Measurements from ENCODE around the gene ZNF185.
"Not testable (repeated sequence)": the region's sequence is repeated elsewhere in the genome, so short reads cannot be mapped to it uniquely, and the experiment has no call there.

The ZNF185 gene

DNA sequence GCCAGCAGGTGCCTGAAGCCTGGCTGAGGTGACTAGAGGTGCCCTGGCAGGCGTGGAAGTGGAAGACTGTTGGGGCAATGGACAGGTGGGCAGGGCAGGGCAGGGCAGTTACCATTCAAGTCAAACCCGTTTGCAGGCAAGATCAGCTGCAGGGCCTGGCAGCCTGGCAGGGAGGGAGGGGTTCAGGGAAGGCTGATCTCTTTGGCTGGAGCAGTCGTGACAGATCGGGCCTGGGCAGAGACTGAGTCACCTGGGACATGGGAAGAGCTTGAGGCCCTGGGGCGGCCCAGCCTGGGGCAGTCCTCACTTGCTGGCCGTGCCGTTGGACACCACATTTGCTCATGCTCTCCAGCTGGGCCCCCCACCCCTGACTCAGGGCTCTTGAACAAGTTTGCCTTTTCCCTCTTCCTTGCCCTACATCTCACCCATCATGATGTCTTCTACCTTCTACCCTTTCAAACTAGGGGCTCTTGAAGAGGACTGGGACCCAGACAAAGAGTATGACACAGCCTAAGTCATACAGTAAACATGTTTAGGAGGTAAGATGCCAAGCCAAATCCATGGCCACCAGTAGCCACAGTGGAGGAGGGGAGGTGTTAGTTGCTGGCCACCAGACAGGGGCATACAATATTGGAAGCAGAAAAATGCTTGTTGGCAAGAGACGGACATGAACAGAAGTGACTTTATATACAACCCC lies 2.0 kb upstream of the ZNF185 start:
- no peak for DNase-seq

DNA sequence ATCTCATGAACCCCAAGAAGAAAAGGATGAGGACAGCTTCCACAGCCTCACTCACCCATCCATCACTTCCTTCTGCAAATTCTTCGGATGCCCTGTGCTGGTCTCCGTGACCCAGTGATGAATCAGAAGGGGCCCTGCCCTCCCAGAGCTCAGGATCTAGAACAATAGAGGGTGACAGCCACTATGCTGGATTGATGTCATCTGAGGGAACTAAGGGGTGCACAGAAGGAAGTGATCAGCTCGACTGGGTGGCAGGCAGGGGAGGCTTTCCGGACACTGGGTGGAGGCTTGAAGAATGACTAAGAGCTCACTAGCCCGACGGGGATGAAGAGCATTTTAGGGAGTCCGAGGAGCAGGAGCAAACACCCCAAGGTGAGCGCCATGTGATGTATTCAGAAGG lies 1.4 kb upstream of the ZNF185 start:
- DNase-seq = no peak

DNA sequence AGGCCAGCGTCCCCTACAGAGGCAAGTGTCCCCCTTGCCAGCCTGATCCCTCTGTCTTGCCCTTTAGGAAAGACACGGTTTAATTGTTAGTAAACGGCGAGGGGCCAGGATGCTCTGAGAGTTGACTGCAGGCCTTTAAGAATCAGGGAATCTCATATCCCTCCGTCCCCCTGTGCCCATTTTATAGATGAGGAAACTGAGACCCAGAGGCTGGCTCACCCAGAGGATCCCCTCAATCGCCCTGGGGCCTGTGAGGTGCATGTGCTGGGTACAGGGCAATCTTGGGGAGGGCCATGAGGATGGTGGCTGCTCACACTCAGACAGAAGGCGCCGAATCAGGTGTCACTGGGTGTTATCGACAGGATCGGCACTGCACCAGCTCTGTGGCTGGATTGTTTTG lies 575 bp downstream of the ZNF185 start:
- DNase-seq = no peak

DNA sequence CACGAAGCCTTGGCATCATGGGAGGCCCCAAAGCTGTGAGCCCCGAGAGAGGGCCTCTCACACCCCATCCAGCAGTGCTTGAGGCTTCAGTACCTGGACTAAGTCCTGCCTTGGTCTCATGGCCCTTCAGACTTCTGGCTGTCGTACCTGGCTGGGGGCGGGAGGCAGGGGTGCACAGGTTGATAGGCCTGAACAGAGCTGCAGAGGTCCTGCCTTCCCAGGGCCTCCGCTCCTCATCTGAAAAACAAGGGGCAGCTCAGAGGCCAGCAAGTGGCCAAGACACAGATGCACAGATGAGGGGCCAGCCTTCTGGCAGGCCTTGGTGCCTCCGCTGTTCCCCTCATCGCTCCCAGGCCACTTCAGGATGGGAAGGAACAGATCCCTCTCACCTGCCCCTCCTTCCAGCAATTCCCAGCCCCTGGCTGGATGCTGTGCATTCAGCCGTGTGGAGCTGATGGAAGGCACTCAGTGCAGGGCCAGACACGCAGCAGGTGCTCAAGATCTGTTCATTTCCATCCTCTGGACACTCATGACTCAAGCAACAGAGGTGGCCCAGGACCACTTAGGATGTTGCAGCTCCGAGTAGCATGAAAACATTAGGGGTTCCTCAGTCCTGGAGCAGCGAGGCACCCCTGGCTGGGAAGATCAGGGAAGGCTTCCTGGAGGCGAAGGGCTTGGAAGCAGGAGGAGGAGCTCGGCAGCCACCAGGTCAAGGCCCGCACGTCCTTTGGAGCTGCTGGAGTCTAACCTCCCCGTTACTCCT lies 1.4 kb downstream of the ZNF185 start:
- DNase-seq = no peak

DNA sequence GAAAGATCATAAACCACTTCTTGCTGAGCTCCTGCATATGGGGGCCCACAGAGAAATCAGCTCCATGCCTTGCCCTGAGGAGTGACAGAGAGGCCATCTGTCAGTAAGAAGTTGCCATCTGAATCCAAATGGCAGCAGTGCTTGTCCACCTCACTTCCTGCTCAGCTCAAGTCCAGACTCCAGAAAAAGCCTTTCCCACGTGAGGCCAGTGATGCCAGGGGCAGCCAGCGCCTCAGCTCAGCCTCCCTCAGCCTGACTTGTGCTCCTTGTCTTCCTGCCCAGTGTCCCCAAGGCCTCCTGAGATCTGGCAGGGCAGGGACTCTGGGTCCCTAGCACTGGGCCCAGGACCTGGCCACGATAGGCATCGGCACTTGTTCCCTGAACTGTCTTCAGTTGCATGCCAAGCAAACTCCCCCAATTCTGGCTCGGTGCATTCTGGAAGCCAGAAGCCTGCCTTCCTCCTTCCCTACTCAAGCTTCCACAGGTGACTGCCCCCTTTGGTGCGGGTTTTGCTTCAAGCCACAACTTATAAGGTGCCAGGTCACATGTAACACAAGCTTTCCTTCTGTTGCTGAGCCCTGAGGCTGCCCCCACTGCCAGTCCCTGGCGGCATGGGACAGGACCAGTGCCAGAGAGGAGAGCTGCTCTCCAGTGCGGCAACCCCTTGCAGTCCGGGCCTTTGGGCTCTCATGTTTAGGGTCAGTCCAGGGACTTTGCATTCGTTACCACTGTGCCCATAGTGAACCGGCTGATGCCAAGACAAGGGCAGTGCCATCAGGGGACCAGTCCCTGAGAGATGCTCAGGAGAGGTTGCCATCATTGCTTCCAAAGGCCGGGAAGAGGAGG lies 2.2 kb downstream of the ZNF185 start:
- DNase-seq = no peak

DNA sequence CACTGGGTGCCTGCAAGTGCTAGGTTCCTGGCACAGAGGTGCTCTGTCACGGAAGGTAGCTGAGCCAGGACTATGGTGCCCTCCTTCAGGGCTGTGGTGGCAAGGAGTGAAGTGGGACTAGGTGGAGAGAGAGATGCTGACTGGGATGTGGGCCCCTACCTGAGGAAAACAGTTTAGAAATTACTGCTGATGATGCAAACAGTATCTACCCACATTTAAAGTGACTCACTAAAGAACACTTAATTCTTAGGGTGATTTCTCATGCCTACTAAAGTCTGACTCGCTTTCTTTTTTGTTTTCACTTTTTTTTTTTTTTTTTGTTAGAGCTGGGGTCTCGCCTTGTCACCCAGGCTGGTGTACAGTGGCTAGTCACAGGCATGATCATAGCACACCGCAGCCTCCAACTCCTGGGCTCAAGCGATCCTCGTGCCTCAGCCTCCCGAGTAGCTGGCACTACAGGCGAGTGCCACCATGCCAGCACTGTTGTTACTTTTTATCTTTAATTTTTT lies 3.1 kb downstream of the ZNF185 start:
- no peak for DNase-seq

DNA sequence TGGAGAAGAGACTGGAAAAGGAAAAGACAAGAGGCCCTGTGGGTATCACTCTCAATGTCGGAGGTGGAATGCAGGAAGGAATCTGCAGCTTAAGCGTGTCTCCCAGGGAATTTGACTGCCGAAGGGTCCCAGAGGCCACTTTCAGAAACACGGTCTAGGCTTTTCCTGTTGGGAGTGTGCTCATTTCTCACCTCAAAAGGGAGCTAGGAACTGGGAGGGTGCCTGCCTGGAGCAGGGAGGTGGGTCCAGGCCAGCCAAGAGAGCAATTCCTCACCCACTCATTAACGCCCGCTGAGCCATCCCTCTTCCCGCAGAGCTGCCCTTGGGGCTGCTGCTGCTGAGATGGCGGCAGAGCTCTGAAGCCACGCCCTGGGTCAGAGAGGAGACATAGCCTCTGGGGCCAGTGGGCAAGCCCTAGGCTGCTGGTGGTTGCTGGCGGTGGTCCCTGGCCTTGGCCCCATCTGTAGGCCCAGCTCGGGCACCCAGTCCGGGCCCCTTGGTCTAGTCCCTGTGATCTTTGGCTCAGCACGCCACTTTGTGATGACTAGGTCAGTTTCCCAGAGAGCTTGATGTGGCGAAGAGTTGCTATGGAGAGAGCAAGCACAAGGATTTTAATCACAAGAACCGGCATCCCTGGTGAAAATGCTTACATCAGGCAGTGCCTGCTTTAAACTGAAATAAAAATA lies 4.1 kb downstream of the ZNF185 start:
- DNase-seq = no peak

DNA sequence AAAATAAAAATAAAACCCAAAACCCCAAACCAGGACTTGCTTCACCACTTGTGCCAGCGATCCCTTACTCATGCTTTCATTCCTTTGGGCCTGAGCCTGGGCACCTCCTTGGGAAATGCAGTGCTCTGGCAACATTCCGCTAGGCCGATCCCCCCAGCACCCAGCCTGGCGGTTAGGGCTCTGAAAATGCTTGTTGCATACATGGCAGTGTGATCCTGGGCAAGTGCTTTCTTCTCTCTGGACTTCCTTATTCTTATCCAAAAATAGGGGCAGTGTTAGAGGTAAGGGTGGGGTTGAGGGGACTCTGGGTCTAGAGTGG lies 4.6 kb downstream of the ZNF185 start:
- DNase-seq = no peak

DNA sequence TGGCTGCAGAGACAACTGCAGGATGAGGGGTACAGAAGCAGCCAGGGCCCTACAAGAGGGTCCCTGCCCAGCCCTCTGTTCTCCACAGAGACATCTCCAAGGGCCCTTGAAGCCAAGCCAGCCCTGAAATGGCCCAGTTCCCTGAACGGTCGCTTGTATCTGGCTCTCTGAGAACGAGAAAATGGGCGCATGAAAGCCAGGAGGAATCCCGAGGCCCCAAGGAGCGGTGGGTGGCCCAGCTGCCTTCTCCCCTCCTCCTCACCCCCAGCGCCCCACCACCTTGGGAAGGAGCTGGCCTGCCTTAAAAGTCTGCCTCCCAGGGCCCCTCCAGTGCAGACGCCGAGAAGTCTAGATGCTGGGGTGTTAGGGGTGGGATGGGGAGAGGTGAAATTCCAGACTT lies 5.7 kb downstream of the ZNF185 start:
- DNase-seq = no peak

DNA sequence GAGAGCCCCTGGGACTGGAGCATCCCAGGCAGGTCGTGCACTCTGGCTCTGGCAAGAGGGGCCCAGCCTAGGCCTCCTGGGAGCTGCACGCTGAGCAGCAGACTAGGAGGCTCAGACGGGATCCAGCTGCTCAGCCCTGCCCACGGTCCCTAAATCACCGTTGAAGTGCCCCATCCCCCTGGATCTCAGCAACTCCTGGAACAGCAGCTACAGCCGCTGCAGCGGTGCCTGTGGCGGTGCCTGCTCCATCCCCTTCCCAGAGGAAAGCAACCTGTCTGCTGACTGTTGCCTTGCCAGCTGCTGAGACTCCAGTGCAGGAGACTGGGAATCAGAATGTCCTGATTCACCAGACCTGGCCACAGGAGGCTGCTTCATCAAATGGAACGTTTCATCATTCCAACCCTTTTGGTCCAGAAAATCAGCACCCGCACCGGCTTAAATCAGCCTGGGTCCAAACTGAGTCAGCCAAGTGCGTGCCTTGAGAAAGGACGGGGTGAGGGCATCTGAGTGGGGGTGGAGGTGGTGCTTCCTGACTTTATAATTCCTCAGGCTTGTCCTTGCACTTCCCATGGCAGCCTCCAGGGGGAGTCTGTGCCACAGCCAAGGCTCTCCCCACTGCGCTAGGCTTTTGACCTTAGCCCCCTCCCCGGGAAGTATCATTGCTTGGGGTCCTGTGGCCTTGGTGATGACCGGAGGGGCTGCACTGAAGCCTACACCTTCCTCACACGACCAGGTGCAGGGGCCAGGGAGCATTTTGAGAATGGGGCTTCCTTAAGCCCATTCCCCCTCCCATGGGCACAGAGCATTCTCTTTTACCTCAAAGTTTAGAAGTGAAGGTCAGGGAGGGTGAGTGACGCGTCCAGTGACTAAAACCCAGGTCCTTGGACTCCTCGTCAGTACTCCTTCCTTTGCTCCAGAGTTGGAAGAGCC lies 6.5 kb downstream of the ZNF185 start:
- DNase-seq = peak; percentile 10

DNA sequence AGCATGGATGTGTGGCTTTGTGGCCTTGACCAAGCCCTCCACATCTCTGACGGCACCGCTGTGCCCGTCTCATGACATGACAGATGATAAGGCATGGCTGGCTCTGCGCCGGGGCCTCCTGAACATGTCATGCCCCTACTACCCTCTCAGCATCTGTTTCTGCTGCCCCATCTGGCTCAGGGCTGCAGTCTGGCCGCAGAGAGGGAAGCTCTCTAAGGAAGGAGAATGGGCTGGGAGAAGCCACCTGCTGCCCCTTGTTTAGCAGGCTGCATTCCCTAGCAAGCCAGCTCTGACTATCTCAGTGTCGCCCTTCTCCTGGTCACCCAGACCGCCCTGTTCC lies 7.2 kb downstream of the ZNF185 start:
- DNase-seq = no peak

DNA sequence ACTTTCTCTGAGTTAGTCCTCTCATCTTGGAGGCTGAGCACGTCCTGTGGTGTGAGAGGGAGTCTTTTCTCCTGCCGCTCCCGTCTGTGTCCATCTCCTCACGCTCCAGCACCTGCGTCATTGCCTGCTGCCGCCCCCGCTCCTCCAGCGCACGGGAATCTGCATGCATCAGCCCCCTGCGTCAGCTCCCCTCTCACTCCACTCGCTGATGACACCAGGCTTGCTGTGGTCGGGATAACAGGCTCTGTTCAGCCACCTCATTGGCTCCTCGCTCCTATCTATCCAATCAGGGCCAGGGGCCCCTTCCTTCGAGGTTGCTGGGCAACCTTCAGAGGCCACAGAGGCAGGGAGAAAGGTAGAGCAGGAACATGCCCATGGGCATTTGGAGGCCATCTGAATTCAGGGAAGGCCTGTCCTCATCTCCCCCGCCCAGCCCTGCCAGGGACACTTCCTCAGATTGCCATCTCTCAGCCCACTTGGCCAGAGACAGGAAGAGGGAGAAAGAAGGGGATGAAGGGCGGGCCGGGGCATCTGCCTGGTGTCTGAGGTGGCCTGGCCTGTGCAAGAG lies 9.3 kb downstream of the ZNF185 start:
- no peak for DNase-seq

DNA sequence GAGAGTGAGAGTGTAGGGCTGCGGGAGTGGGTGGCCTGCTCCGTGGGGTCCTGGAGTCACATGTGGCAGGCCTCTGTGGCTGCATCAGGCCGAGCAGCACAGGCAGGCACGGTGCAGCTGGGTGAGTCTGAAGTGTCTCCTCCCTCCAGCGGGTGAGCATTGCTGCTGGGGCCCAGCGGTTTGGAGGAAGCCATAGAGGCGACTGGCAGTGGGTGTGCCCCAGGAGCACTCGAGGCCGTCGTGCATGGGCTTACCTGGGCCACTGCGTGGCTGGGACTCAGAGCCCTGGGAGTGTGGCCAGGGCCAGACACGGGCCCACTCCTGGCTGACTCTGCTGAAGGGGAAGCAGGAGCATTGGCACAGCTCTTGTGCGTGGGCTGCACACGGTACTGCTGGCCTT lies 10.6 kb downstream of the ZNF185 start:
- no peak for DNase-seq

DNA sequence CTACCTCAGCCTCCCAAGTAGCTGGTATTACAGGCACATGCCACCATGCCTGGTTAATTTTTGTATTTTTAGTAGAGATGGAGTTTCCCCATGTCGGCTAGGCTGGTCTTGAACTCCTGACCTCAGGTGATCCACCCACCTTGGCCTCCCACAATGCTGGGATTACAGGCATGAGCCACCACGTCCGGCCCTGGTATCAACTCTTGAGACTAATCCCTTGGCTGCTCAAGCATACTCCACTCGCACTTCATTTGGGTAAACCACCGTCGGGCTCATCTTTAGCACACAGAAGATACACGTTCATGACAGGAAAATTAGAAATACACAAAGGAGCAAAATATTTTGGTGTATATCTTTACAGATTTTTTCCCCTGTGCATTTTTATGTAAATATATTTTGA lies 12.2 kb downstream of the ZNF185 start:
- not testable (repeated sequence) for DNase-seq

DNA sequence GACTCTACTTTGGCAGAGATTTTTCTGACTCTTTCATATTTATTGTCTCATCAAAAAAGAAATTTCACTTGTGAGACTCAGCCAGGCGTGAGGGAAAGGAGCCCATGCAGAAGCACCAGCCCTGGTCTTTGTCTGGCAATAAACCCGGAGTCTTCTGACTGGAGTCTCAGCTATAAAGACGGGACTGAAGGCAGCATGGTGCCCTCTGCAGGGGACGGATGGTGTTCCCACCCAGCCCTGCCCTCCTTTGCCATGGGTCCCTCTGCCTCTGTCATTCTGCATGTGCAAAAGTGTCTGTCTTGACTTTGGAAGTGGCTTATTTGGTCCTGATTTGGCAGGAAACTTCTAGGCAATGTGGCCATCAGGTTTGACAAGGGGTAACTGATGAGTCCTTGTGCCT lies 14.2 kb downstream of the ZNF185 start:
- no peak for DNase-seq

DNA sequence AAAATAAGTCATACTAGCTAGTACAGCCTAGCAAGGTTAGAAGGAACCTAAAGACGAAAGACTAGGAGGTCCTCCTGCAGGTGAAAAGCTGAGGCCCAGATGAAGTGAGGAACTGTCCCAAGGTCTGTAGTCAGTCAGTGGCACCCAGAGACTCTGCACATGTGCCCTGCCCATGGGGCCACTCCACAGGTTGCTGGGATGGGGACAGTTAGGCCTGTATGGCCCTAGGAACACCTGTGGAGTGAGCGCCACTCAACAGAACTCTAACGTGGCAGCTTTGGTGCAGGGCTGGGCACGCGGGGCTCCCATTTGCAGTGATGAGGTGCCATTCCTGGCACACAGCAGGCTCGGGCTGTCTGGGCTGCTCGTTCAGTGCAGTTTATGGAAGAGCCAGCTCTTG lies 14.8 kb downstream of the ZNF185 start:
- no peak for DNase-seq

DNA sequence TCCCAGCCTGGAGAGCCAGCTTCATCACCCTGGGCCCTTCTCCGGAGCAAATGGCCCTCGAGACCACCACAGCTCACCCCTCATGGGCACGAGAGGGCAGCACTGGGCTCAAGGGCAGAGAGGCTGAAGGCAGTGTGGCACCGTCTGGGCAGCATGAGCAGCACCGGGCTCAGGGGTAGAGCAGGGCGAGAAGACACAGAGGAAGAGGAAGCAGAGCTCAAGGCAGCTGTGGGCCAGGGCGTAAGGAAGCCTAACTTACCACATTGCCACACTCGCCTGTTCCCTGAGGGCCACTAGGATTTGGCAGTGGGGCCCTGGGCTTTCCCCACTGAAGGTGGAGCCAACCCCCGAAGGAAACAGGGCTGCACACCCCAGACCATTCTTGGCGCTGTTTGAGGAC lies 15.5 kb downstream of the ZNF185 start:
- DNase-seq = no peak

DNA sequence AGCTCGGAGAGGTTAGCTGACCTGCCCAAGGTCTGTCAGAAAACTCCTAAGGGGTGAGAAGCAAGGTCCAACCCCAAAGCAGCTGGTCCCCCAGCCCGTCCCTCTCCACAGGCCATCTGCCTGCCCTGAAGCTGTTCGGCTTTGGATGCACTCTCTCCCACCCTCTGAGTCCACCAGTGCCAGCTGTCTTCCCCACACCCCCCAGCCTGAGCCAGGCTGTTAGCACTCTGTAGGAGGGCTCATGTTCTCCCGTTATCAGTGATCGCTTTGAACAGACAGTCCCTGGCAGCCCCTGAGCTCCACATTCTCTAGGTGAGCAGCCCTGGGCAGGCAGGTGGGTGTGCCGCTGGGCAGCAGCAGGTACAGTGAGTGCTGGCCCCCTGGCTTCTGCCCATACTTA lies 16.0 kb downstream of the ZNF185 start:
- DNase-seq = no peak

DNA sequence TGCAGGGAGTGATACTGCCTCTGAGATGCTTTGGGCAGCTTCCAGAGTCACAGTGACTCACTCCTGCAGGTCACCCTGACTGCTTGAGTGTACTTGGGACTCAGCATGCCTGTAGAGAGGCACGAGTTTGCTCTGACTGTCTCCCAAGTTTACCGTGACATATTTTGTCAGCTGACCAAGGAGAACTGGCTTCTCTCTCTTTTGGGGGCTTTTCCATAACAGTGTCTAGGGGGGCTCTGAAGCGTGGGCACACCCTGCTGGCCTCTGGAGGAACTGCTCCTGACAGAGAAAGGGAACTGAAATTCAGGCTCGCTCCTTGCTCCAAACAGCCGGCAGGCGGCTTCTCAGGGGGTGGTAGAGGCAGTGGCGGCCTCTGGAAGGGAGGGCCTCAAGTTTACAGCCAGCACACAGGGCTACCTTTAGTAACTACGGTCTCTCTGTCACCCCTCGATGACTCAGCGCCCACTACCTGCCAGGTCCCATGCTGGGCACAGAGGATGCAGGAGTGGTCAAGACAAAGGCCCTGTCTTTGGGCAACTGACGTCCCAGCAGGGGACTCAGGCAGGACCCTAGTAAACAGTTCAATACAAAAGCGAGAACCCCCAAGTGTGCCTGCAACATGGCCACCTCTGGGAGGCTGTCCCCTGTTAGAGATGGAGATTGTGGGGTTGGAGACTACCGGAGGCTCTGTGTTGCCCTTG lies 17.8 kb downstream of the ZNF185 start:
- no peak for DNase-seq

DNA sequence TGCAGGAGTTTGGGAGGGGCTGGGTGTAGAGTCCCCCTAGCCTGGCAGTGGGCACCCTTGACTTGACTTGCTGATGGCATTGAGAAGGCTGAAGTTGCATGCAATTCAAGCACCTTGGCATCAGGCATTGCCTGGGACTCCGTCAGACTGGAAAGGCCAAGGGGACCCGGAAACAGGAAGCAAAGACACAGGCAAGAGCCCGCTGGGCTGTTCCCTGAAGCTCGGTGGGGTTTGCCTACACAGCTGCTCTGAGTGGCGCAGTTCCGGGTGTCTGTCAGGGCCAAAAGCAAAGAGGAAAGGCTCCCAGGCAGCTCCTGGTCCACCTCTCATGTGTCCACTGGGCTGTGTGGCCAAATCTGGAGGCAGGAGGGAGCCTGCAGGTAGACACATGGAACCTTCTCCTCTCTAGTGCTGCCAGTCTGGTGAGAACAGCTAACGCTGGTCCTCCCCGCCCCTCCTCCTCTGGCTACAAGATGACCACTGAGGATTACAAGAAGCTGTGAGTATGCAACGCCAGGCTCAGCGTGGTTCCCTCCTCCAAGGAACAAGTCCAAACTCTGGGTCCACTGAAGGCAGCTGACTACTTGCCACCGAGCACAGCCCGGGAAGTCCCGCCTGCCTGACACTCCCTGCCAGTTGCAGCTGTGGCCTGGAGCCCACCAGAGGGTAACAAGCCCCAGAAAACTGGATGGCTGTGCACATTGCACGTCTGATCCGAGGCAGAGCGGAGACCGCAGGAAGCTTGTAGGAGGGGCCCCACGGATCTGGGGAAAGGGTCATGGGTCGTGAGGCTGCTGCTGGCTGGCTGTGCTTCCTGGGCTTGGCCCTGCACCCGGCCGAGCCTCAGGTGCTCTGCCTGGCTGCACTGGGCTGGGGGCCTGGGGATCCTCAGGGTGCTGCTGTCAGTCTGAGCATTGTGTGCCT lies 20.1 kb downstream of the ZNF185 start:
- DNase-seq = no peak
